OCI-M2 (cell line): ENCODE measurements around the gene TMEM240.
A peak's percentile ranks its signal among the peaks of the same experiment; 100 is the strongest.

Experiments used
- DNase-seq: peaks from one replicate; lab custom pipeline; 2025; ENCODE audit not compliant: unreplicated experiment; lab: John Stamatoyannopoulos, UW

Gene TMEM240

GRCh38 chr1:1540090-1540817, at the start of gene TMEM240:
Gene TMEM240 (minus strand): TSS chr1:1540624. CDS start chr1:1540346, 278 bp downstream.
- no peak for DNase-seq

DNA sequence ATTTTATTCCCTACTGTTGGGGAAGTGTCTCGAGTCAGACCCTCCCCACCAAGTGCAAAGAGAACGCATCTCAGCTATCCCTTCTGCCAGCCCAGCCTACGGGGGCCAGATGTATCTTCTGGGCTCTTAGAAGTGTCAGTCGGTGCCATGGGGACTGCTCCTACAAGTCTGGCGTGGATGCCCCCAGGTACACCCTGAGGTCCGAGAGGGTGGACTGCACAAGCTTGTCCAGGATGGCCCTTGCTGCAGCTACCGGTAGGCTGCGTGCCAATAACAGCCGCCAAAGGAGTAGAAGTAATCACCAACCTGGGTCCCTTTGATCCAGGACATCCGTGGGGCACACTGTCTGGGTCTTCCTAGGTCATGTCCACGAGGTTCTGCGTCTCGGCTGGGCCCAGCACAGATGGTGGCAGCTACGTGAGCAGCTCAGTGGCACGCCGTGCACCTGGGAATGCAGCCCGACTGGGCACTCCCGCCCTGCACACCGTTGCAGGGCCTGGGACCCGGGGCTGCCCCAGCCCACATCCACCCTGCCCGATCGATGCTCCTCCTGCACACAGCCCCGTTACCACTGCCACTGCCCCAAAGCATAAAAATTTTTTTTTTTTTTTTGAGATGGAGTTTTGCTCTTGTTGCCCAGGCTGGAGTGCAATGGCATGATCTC, 43.1 kb upstream of the TMEM240 start:
- DNase-seq = no peak

DNA sequence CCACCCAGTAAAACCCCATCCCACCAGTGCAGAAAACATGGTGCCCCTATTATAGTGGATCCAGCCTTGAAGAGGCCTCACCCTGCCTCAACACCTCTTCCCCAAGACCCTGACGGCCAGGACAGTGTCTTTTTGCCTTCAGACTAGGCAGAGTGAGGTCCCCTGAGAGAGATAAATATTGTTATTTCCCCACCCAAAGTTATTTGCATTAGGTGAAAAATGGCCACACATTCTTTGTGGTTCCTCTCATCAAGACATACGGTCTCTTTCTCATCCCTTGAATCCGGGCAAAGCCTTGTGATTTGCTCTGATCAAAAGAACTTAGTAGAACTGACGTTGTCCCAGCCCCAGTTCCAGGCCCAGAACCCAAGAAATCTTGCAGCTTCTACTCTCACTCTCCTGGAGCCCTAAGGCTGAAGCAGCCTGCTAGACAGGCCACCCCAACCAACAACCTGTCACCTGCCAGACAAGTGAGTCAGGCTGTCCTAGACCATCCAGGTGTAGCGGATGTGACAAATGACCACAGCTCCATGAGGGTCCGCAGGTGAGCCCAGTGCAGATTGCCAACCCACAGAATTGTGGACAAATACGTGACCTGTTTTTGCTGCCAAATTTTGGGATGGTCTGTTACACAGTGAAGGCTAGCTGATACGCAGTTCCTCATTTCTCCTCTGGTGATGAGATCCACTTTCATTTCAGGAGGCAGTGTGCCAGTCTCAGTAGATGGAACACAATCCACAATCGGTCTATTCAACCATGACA, 42.3 kb upstream of the TMEM240 start:
- DNase-seq = no peak

DNA sequence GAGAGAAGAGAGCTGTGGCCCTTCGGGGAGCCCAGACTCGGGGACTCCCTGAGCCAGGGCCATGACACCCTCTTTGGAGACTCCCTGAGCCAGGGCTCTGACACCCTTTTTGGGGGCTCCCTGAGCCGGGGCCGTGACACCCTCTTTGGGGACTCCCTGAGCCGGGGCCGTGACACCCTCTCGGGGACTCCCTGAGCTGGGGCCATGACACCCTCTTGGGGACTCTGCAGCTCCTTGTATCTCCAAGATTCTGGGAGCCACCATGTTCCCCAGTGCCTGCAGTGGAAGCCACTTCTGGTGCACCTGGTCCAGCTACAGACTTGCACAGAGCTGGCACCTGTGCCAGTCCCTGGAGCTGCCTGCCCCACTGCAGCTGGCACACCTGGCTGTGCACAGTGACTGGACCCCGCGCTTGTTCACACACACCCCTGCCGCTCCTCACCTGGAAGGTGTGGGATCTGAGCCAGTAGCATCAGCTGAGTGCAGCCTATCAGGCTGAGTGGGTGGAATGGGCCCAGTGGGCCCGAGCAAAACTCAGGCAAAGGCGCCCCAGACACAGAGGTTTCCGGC, 38.0 kb upstream of the TMEM240 start:
- DNase-seq = no peak

DNA sequence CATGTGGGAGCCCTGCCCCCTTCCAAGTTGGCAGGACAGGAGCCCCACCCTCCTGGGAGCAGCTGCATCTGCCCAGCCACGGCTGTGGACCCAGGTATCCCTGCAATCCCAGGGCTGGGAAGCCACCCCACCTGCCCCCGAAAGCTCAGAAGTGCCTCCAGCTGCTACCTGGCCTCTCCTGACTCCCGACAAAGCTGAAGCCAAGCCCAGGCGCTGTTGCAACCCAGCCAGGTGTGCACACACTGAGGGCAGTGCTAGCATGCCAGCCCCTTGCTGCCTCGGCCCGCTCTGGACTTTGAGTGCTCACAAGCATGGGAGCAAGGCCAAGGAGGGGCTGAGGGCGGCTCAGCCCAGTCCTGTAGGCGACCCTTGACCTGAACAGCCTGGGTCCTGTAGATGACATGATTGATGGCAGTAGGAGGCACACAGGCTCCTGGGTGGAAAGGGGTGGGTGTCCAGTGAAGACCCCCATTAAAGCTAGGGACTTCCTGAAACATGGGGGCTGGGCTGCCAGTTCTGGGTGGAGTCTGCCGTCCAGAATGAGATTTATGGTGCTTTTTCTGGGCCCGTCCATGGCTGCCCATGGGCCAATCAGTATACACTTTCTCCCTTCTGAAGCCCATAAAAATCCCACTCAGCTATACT, 37.1 kb upstream of the TMEM240 start:
- no peak for DNase-seq

DNA sequence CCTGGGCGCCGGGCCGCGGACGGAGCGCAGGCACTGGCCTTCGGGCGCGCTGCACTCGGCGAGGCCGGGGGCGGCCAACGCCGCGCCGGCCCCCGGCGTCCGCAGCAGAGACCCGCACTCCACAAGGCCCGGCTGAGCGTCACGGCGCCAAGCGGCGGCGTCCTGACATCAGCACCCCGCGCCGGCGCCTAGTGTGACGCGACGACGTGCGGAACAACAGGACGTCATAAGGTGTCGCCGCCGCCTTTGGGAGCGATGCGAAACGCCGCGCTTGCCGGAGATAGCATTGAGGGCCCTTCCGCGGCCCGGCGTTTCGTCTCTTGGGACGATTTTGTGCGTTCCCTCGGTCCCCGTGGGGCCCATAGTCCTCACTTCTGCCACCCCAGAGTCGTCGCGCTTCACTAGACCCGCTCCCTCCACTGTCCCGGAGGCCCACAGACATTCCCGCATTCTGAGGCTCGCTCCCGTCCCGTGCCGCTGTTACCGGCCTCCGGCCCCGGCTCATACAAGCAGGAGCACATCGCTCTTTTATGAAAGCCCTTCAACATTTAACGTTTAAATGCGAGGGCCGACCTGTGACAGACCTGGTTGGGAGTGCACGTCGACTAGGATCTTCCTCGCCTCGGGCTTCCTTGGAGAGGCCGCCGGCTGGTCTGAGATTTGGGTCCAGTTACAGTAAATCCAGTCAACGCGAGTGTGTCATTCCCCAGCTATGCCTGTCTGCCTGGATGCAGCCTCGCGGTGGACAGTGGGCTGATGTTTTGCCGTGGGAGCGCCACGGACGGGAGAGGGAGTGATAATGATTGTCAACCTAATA, 34.5 kb upstream of the TMEM240 start, which contains the start of gene SSU72:
TSS of gene SSU72 (minus strand) at position 143 of the 817 bp plus-strand sequence. CDS start 306 bp downstream, outside the sequence.
- DNase-seq = peak; percentile 19

GRCh38 chr1:1573843-1574720, 33.7 kb upstream of the TMEM240 start:
- DNase-seq = no peak

- DNase-seq = no peak
Measured at GRCh38 chr1:1569341-1569740, 28.9 kb upstream of the TMEM240 start.

DNA sequence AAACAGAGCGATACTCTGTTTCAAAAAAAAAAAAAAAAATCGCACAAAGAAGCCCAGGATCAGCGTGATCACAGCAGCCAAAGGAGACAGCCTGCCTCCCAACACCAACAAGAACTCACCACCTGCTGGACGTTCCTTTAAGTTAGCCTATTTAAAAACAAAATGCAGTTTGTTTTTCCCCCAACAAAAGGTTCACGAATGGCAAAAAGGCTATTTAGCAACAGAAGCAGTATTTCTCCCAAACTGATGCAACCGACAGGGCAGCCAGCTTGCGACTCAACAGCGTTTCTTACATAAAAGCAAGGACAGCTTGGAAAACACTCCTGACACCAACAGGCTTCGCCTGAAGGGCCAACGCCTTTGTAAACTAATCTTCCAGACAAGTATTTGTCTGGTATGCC, 27.5 kb upstream of the TMEM240 start:
- no peak for DNase-seq

- no peak for DNase-seq
Measured at GRCh38 chr1:1567152-1567875, 26.9 kb upstream of the TMEM240 start.

GRCh38 chr1:1565340-1565739, 24.9 kb upstream of the TMEM240 start:
- no peak for DNase-seq

- DNase-seq = no peak
Measured at GRCh38 chr1:1564268-1564667, 23.8 kb upstream of the TMEM240 start.

GRCh38 chr1:1563688-1564087, 23.3 kb upstream of the TMEM240 start:
- no peak for DNase-seq

DNA sequence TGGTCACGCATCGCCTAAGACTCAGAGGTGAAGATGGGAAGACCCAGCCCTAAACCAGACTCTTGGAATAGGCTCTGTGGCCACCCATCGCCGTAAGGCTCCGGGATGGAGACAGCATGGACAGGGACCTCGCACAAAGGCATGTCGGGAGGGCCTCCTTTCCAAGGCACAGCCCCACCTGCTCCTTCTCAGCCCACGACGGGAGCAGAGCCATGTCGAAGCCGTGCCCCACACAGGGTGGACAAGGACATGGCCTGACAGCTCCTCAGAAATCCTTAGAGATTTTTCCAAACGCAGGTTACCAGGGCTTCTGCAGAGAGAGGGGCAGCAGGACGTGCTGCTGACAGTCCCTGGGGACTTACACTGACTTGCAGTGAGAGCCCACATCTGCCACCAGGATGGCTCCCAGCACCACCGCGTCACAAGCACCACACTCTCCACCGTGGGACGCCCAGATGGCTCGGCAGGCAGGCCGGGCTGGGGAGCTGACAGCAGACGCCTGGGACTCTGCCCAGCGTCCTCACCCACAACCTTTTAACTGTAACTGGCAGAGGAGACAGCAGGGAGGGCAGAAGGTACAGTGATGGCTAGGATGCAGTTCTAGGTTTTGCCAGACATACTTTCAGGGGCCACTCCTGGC, 22.3 kb upstream of the TMEM240 start:
- DNase-seq = no peak

DNA sequence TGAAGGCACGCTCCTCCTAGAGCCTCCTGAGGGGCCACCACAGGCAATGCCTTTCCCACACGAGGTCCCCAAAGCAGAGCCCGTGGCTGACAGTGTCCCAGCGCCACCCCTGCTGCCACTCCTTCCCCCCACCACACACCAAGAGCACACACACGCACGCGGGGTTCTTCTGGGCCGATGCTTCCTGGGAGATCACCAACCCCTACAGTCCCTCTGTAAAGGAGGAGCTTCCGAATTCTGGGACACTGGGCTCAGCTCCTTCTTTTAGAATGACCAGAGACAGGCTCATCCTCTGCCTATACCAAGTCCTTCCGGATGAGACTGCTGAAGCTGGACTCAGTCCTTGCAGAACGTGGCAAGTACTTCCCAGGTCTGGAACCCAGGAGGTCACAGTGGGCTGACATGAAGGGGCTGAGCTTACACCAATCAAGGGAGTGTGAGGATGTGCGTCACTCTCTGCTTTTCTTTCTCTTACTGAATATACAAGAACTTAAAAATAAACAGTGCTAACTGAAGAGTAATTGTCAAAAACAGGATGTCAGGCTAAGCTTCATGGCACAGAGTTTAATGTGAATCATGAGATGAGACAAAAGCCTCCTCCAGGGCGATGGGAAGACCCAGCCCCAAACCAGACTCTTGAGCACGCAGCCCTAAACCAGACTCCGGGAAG, 21.5 kb upstream of the TMEM240 start:
- DNase-seq = no peak

GRCh38 chr1:1560178-1560577, 19.8 kb upstream of the TMEM240 start:
- DNase-seq = no peak

DNA sequence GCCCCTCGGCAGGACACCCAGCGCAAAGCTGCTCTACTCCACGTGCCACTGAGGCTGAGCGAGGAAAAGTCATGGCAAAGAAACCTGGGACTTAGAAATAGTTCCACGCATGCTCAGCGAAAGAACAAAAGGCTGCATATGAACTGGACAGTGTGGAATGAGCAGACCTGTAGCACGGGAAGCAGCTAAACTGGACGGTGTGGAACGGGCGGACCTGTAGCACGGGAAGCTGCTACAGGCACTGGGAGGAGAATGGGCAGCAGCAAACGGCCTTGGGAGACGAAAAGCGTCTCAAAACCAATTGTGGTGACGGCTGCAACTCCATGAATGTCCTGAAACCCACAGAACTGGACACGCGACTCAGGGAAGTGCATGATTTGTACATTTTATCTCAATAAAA, 18.6 kb upstream of the TMEM240 start:
- DNase-seq = no peak

DNA sequence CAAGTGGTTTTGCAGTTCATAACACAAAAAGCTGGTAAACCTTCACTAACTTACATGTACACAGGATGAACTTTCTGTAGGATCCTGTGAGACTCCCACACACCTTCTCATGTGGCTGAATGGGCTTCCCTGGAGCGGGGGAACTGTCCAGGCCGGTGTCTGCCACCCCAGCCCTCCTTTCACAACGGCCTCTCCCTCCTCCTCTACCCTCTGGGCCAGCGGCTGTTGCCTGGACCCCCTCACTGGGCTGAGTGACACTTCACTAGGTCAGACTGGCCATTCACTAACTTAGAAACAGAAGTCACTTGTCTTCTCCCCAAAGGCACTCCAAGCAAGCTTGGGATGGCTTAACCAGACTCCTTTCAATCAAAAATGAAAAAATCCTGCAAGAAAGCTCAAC, 18.2 kb upstream of the TMEM240 start:
- no peak for DNase-seq
